Prostate gland (tissue), 2 donors: ENCODE data around the gene SPG7.

Experiments
- POLR2A ChIP-seq: fragments of 450-650 bp; IDR thresholded peaks from one replicate; pipeline ENCODE4 v1.6.1; 2016; ENCODE audit warnings: antibody characterized with exemption, mild to moderate bottlenecking
- TF ChIP-seq, protein P1 (sequence below), 4 experiments: fragments of 200-600 bp in 2 of 4; fragments of 450-650 bp in 2 of 4; sonication (generic) in 2 of 4; IDR thresholded peaks; 1 replicate in 3 of 4; 2 replicates in 1 of 4; pipeline ENCODE4 v1.5.1; 2016 to 2019; ENCODE audit warnings: antibody characterized with exemption in 4 of 4, mild to moderate bottlenecking in 2 of 4, moderate library complexity in 2 of 4

GRCh38 chr16:89537549-89537925 lies 29.3 kb downstream of the SPG7 start:
- TF ChIP-seq, protein P1, sequence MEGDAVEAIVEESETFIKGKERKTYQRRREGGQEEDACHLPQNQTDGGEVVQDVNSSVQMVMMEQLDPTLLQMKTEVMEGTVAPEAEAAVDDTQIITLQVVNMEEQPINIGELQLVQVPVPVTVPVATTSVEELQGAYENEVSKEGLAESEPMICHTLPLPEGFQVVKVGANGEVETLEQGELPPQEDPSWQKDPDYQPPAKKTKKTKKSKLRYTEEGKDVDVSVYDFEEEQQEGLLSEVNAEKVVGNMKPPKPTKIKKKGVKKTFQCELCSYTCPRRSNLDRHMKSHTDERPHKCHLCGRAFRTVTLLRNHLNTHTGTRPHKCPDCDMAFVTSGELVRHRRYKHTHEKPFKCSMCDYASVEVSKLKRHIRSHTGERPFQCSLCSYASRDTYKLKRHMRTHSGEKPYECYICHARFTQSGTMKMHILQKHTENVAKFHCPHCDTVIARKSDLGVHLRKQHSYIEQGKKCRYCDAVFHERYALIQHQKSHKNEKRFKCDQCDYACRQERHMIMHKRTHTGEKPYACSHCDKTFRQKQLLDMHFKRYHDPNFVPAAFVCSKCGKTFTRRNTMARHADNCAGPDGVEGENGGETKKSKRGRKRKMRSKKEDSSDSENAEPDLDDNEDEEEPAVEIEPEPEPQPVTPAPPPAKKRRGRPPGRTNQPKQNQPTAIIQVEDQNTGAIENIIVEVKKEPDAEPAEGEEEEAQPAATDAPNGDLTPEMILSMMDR (IDR thresholded peaks at IDR 0.05): no peak
- no peak for TF ChIP-seq POLR2A
